ENCODE results near the gene PARD3. TPM values are rescaled to one million over a fixed set of nuclear protein-coding genes. Genes with fewer than 3 reads are reported as not detected.

Gene PARD3
- total RNA-seq, 2 donors from 2014 or later: 36.1 to 48.5 TPM

- TF ChIP-seq POLR2A (IDR thresholded peaks at IDR 0.05): no peak
- TF ChIP-seq, protein P1, sequence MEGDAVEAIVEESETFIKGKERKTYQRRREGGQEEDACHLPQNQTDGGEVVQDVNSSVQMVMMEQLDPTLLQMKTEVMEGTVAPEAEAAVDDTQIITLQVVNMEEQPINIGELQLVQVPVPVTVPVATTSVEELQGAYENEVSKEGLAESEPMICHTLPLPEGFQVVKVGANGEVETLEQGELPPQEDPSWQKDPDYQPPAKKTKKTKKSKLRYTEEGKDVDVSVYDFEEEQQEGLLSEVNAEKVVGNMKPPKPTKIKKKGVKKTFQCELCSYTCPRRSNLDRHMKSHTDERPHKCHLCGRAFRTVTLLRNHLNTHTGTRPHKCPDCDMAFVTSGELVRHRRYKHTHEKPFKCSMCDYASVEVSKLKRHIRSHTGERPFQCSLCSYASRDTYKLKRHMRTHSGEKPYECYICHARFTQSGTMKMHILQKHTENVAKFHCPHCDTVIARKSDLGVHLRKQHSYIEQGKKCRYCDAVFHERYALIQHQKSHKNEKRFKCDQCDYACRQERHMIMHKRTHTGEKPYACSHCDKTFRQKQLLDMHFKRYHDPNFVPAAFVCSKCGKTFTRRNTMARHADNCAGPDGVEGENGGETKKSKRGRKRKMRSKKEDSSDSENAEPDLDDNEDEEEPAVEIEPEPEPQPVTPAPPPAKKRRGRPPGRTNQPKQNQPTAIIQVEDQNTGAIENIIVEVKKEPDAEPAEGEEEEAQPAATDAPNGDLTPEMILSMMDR (IDR thresholded peaks at IDR 0.05): no peak
- WGBS, 2 donors: 69 to 82% methylated on average over 3 of the region's 3 CpGs
- DNase-seq (no peak), ATAC-seq (no peak)
- Histone ChIP-seq H3K27ac (no peak overlapping the region), H3K4me1 (peaks cover under 1% of the 10 kb centered on the region), H3K27me3 (no peaks in the 10 kb centered on the region), H3K36me3 (replicated peaks in 1 of 2; ENCODE audit: insufficient read depth in 1 of 2, low read depth in 2 of 2) (no peaks in the 10 kb centered on the region), H3K4me3 (no peak overlapping the region), H3K9me3 (no peaks in the 10 kb centered on the region)
- intact Hi-C loops (cut with DNase I): no loop called here
Measured at GRCh38 chr10:34313888-34314287, 501.2 kb downstream of the PARD3 start.

DNA sequence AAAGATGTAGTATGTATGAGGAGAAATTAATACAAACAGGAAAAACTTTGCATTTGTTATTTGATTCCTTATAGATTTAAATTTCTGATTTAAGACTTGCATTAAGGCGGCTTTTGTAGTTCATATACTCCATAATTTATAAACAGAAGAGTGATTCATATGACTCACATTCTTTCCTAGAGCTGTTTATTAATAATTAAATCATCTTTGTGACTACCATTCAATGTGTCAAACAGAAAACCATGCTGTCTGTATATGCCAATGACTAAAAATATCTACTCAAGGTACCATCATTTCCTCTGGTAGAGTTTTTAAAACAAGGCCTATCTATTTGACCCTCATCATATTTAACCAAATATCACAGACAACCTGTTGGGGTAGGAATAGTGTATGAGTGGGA is 501.7 kb downstream of the PARD3 start:
- Histone ChIP-seq H3K4me1 (no peaks in the 10 kb centered on the region), H3K36me3 (replicated peaks in 1 of 2; ENCODE audit: insufficient read depth in 1 of 2, low read depth in 2 of 2) (no peaks in the 10 kb centered on the region), H3K27ac (no peak overlapping the region), H3K9me3 (no peaks in the 10 kb centered on the region), H3K27me3 (no peaks in the 10 kb centered on the region), H3K4me3 (no peak overlapping the region)
- WGBS, 2 donors: 88 to 95% methylated on average over 1 of the region's 1 CpG
- ATAC-seq: no peak
- no peak for DNase-seq
- TF ChIP-seq, protein P1 (IDR thresholded peaks at IDR 0.05): no peak
- no peak for TF ChIP-seq POLR2A (IDR thresholded peaks at IDR 0.05)
- intact Hi-C loops (cut with DNase I): no loop called here

DNA sequence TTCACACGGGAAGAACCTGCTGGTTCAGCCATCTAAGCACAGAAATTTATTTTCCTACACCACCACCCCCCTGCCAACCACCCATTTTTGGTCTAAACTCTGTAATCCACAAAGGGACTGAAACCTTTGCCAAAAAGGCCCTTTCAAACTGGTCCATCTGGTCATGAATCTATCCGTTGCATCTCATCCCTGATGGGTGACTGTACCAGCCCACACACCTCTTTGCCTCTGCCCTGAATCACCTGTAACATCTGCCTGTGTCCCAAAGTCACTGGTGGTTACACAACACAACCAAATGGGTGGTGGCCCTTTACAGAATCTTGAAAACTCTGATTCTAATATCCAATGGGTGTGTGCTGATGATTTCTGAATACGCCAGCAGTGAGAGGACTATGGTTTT is 503.4 kb downstream of the PARD3 start:
- intact Hi-C loops (cut with DNase I): no loop called here
- no peak overlapping the region for H3K4me3 ChIP-seq
- no peak for DNase-seq
- no peaks in the 10 kb centered on the region for H3K4me1 ChIP-seq
- H3K27me3 ChIP-seq: no peaks in the 10 kb centered on the region
- TF ChIP-seq, protein P1 (IDR thresholded peaks at IDR 0.05): no peak
- no peak for TF ChIP-seq POLR2A (IDR thresholded peaks at IDR 0.05)
- ATAC-seq: no peak
- WGBS, 2 donors: 93% methylated on average over 3 of the region's 3 CpGs
- H3K9me3 ChIP-seq: no peaks in the 10 kb centered on the region
- H3K27ac ChIP-seq: no peak overlapping the region
- no peaks in the 10 kb centered on the region for H3K36me3 ChIP-seq (replicated peaks in 1 of 2; ENCODE audit: insufficient read depth in 1 of 2, low read depth in 2 of 2)

DNA sequence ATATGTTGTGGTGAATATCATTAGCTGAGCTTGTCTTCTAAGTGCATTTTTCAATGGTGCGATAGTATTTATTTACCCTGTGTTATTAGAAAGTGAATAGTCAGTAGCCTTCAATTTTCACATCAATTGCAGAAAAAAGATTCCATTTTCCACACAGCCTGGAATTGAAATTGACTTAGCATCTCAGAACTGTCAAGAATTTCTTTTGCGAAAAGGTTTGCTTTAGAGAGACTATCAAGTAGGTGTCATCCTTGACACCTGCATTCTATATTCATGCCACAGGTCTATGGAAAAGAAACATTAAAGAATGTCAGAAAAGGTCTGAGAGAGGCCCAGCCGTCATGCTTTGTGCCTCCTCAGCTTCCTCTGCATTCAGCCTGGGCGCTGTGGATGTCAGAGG is 504.9 kb downstream of the PARD3 start:
- DNase-seq: no peak
- H3K4me1 ChIP-seq: no peaks in the 10 kb centered on the region
- no peak for ATAC-seq
- H3K27ac ChIP-seq: no peak overlapping the region
- H3K9me3 ChIP-seq: no peaks in the 10 kb centered on the region
- H3K36me3 ChIP-seq (replicated peaks in 1 of 2; ENCODE audit: insufficient read depth in 1 of 2, low read depth in 2 of 2): no peaks in the 10 kb centered on the region
- H3K4me3 ChIP-seq: no peak overlapping the region
- H3K27me3 ChIP-seq: no peaks in the 10 kb centered on the region
- TF ChIP-seq, protein P1 (IDR thresholded peaks at IDR 0.05): no peak
- TF ChIP-seq POLR2A (IDR thresholded peaks at IDR 0.05): no peak
- WGBS, 2 donors: 94 to 95% methylated on average over 4 of the region's 4 CpGs
- intact Hi-C loops (cut with DNase I): no loop called here

DNA sequence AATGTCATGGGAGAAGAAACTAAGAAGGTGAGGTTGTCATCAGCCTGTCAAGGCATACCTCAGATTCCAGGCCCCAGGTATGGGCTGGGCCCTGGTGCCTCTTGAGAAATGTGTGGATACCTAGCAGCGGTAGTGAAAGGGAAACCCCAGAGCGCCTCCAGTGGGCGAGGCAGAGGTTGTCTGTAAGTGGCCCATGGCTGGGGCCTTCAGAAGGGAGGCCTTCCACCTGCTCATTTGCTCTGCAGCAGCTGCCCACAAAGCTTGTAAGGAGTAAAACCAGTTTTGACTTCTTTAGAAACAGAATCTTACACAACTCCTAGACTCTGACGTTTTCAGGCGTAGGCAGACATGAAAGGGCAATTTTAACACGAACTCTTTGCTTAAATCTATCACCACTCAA is 509.9 kb downstream of the PARD3 start:
- DNase-seq (no peak), ATAC-seq (no peak)
- WGBS, 2 donors: 82 to 85% methylated on average over 6 of the region's 6 CpGs
- no peak overlapping the region for H3K27ac ChIP-seq
- H3K4me3 ChIP-seq: no peak overlapping the region
- intact Hi-C loops (cut with DNase I): no loop called here
- no peak for TF ChIP-seq POLR2A (IDR thresholded peaks at IDR 0.05)
- TF ChIP-seq, protein P1 (IDR thresholded peaks at IDR 0.05): no peak
- no peaks in the 10 kb centered on the region for H3K36me3 ChIP-seq (replicated peaks in 1 of 2; ENCODE audit: insufficient read depth in 1 of 2, low read depth in 2 of 2)
- H3K4me1 ChIP-seq: no peaks in the 10 kb centered on the region
- no peaks in the 10 kb centered on the region for H3K27me3 ChIP-seq
- no peaks in the 10 kb centered on the region for H3K9me3 ChIP-seq
